GM21529 (cell line): ENCODE data around the gene HAAO.
A peak's percentile ranks its signal among the peaks of the same experiment; 100 is the strongest.
"Not testable (repeated sequence)": the region's sequence is repeated elsewhere in the genome, so short reads cannot be mapped to it uniquely, and the experiment has no call there.

Experiments
- ATAC-seq: cut with Tn5 transposase; IDR thresholded peaks from one replicate; pipeline ENCODE4 v1.9.1; 2021; ENCODE audit not compliant: unreplicated experiment

Gene HAAO

DNA sequence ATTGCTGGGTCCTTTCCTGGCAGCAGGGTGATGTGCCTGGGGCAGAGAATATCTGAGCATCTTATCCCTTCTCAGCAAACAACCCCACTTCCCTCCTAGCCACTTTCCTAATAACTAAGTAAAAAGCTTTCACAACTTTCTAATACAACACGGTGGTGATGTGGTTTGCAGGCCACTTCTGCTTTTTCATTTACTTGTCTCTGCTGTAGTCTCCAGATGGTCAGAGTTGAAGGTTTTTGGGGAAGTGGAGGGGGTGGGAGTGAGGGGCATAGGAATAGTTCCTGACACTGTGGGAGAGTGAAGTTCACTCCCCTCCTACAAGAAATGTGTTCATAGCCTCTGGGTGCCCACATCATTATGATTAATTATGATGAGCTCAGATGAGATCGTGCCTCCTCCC is 40.1 kb downstream of the HAAO start:
- ATAC-seq, result peak; percentile 75

DNA sequence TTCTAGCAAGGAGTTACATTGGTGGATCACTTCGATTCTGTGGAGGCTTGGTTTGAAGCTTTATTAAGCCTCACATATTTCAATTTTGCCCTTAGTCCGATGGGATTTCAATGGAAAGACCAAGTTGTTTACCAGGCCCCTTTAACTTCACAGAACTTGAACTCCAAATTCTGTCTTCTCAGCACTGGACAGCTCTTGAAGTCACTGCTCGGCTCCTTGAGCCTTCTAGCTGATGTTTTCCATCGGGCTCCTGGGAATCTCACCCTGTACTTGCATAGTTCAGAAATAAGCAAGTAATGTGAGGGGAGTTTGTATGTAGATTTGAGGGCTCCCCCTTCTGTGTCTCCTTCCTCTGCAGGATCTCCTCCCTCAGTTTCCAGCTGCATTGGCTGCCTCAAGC is 43.5 kb downstream of the HAAO start:
- no peak for ATAC-seq

DNA sequence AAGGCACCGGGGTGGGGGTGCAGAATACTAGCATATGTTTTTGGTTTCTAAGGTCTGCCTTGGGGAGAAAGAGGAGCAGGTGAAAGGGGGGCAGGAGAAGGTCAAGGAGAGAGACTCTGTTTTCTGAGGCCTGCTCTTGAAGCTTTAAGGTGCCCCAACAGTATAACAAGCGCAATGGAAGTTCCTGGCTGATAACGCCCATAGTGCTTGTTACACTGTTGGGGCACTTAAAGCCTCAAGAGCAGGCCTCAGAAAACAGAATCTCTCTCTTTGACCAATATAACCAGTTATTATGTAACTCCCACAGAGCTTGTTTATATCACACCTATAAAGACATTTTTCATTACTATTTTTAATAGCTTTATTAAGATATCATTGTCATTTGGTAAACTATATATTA is 45.0 kb downstream of the HAAO start:
- no peak for ATAC-seq

DNA sequence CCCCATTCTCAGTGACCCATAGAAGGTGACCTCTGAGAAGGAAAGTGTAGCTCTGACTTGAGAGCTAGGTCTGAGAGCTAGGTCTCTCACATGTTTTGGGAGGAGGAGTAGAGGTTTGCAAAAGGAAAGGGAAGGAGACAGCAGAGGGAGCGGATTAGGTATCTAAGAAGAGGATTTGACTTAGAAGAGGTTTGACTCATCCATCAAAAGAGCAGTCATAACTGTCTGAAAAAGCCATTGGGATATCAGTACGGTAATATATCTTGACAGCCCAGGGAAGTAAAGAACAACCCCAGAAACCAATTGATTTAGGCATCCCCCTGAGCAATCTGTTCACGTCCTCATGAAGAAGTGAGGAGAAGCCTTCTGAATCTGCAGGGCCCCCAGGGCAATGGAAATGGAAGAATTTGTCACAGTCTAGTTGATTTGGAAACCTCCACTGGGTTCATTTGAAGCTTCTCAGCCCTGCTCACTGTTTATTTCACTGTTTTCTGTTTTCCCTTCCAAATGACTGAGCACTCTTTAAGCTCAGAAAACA is 47.8 kb downstream of the HAAO start:
- no peak for ATAC-seq

DNA sequence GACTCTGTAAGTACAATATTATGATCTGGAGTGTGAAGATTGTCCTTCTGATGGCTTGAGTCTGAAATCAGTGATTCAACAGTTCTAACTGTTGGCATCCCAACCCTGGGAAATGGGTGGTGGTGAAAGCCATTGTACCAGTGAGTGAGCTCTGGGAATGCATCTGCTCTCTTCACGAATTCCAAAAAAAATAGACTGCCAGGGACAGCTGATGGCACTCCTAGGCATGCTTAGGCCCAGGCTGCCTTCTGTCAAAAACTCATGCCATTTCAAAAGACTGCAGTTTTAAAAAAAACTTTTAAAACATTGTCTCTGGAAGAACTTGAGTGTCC is 48.8 kb downstream of the HAAO start:
- ATAC-seq, result no peak

DNA sequence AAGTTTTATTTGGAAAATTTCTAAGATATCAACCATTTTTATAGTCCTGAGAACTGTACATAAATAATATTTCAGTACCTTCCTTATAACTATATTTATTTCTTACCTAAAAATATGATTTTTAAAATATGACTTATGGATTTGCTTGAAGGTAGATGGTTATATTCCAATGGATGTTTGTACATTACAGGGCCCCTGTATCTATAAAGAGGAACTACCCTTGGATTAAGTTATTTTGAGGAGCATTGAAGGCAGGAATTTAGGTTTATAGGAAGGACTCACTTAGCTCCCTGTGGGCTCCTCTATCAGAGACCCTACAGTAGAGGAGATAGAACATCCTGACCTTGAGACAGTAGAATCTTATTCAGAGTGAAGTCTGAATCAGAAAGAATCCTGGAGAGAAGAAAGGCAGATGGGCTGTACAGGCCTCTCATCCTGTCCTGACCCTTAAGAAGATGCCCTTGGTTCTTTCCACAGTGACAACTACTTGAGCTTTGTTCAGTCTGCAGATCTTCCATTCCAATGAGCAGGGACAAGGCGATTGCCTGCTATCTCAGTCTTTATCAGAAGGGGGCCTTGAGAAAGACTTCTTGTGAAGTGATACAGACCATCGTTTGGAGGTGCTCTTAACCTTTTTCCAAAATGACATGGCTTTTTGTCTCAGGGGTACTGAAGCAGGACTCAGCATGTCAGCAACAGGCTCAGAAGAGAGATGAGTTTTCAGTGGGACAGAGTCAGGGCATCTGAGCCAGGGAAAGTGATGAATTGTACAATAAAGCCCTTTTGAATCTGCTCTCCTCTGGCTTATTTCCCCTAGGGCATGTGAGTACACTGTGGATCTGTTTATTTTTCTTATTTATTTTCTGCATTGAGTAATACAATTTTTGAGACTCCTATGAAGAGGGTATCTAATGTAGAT is 49.4 kb downstream of the HAAO start:
- ATAC-seq, result no peak

DNA sequence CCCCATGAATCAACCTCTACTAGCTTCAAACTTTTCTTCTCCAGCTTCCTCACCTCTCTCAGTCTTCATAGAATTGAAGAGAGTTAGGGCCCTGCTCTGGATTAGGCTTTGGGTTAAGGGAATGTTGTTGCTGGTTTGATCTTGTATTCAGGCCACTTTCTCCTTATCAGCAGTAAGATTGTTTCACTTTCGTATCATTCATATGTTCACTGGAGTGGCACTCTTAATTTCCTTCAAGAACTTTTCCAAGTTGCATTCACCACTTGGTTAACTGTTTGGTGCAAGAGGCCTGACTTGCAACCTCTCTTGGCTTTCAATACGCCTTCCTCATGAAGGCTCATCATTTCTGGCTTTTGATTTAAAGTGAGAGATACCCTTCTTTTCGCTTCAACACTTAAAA is 51.2 kb downstream of the HAAO start:
- ATAC-seq, result no peak

DNA sequence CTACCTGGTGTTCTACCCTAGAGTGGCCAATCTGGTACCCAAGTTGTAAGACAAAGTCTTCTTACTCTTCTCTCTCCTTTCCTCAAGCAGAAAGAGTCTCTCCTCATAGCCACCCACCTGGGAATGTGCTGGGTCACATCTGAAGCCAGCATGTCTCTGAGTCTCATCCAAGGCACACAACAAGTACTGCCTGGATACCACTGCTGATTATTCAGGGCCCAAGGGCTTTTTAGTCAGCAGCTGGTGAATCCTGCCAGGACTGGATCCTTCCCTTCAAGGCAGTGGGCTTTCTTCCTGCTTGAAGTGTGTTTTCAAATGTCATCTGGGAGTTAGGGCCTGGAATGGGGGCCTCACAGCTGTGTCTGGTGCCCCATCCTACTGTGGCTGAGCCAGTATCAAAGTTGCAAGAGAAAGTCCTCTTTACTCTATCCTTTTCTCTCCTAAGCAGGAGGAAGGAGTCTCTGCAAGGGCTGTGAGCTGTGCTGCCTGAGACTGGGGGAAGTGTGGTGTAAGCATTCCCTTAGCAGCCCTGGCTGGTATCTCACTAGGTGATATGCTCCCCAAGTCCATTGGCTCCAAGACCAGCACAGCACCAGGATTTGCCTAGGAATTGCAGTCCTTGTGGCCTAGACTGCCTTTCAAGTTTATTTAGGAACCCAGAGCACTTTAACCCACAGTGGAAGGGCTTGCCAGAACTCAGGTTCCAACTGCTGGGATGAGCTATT is 55.6 kb downstream of the HAAO start:
- ATAC-seq, result no peak

DNA sequence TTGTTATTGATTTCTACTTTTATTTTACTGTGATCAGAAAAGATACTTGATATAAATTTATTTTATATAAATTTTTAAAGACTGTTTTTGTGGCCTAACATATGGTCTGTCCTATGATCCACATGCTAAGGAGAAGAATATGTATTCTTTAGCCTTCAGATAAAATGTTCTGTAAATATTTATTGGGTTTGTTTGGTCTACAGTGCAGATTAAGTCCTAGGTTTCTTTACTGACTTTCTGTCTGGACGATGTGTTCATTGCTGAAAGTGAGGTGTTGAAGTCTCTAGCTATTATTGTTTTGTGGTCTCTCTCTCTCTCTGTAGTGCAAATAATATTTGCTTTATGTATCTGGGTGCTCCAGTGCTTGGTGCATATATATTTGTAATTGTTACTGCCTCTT is 58.5 kb downstream of the HAAO start:
- no peak for ATAC-seq

DNA sequence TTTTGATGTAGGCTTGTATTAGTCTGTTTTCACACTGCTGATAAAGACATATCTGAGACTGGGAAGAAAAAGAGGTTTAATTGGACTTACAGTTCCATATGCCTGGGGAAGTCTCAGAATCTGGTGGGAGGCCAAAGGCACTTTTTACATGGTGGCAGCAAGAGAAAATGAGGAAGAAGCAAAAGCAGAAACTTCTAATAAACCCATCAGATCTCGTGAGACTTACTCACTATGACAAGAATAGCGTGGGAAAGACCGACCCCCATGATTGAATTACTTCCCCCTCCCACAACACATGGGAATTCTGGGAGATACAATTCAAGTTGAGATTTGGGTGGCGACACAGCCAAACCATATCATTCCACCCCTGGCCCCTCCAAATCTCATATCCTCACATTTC is 61.1 kb downstream of the HAAO start:
- not testable (repeated sequence) for ATAC-seq

DNA sequence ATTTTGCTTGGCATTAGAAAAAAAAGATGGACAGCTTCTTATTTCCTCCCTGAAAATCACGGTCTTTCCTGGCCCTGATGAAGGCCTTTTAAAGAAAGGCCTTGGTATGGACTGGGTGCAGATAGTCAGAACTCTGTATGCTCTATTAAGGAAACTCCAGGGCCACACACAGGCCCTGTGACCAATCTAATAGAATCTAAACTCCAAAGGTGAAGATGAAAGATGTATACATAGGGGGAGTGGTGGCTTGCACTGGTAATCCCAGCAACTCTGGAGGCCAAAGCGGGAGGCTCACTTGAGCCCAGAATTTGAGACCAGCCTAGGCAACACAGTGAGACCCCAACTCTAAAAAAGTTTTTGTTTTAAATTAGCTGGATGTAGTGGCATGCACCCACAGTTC is 65.7 kb downstream of the HAAO start:
- ATAC-seq, result no peak

DNA sequence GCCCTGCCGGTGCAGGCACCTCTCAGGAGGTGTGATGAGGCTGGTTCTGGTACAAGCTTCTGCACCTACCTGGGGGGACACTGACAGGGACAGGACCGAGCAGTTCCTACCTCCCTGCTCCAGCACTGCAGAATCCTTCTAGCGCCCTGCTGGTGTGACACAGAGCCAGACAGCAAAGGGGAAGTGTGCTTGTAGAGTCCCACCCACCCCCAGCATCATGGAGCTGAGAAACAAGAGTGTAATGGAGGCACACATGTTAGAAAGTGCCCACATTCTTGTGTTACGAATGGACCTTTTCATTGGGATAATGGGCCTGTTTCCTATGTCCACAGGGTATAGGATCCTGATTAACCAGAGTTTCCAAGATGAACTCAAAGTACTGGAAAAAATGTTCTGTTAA is 66.7 kb downstream of the HAAO start:
- no peak for ATAC-seq

DNA sequence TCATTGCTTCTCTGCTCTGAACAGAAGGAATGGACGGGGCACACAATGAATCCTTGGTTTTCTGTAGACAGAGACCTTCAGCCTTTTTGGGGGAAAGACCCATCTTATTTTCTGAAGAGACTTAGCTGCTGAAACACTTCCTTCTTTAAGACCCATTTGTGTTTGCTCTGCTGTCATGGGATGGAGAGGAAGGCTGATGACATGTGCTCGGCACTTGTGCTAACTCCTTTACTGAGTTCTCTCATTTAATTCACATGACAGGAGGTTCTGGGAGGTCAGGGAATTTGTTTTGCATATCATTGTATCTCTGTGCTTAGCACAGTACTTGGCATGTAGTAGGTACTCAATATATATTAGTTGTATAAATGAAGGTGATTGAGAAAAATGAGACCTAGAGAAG is 67.5 kb downstream of the HAAO start:
- no peak for ATAC-seq

DNA sequence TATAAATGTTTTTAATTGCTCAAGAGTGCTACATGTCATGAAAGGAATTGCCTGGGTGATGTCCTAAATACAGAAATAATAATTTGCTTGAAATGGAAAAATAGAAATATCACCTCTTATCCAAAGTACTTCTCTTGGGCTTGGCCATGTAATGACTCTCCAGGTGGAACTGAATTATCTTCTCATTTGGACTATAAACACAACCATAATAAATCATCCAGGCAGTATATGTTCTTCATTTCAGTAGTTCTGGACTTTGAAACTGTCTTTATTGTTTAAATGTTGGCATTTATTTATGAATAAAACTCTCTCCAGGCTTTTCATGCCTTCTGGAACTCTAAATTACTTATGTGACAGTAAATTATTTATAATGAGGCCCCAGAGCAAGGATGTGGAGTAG is 68.9 kb downstream of the HAAO start:
- ATAC-seq, result no peak

DNA sequence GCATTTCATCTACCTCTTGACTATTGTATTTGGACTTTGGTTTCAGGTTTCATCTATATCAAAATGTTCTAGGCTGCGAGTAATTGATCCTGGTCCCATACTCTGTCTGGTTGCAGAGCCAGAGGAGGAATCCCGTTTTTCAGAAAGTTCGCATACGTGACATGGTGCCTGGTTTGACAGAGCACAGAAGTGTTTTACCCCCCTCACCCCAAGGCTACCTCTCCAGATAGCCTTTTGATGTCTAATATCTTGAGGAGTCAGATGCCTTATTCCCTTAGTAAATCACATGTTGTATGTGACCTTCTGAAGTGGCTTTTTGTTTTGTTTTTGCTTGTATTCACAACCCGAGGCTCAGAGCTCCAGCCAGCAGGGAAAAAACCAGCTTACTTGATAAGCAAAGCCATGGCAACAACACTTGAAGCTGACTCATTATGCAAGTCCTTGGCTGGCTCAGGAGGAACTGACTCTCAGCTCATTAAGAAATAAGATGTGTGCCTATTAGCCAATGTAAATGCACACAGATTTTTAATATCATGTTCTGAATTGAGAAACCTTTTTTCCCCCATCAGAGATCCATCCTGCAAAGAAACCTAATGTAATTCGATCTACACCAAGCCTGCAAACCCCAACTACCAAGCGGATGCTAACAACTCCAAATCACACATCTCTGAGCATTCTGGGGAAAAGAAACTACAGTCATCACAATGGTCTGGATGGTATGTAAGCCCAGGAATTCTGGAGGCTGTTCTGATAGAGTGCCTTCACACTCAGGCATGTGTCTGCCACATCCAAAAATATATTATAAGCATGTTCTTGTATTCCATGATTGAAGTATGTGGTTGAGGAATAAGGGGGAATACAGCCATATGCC is 69.8 kb downstream of the HAAO start:
- ATAC-seq, result peak; percentile 99

DNA sequence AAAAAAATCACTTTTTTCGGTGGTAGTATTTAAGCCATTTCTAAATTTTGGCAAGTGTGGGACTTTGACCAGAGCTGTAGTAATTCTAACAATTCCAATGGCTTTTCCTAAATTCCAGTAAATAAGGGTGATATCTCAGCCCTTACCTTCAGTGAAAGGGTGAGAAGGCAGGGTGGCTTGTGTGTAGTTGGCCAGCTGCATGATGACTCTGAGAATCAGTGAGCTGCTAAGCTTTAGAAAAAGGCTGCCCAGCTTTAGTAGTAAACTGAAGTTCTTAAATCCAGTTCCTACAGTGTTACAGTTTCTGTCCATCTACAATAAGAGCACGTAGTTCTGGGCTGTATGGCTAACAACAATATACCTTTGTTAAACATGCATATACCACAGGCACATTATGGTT is 70.5 kb downstream of the HAAO start:
- peak; percentile 7 for ATAC-seq
